ENCODE data around the gene TECR. TPM values are rescaled to one million over a fixed set of nuclear protein-coding genes. Genes with fewer than 3 reads are reported as not detected.

Gene TECR, protein sequence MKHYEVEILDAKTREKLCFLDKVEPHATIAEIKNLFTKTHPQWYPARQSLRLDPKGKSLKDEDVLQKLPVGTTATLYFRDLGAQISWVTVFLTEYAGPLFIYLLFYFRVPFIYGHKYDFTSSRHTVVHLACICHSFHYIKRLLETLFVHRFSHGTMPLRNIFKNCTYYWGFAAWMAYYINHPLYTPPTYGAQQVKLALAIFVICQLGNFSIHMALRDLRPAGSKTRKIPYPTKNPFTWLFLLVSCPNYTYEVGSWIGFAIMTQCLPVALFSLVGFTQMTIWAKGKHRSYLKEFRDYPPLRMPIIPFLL
- 90.3 and 103 TPM in 2 replicates for total RNA-seq

DNA sequence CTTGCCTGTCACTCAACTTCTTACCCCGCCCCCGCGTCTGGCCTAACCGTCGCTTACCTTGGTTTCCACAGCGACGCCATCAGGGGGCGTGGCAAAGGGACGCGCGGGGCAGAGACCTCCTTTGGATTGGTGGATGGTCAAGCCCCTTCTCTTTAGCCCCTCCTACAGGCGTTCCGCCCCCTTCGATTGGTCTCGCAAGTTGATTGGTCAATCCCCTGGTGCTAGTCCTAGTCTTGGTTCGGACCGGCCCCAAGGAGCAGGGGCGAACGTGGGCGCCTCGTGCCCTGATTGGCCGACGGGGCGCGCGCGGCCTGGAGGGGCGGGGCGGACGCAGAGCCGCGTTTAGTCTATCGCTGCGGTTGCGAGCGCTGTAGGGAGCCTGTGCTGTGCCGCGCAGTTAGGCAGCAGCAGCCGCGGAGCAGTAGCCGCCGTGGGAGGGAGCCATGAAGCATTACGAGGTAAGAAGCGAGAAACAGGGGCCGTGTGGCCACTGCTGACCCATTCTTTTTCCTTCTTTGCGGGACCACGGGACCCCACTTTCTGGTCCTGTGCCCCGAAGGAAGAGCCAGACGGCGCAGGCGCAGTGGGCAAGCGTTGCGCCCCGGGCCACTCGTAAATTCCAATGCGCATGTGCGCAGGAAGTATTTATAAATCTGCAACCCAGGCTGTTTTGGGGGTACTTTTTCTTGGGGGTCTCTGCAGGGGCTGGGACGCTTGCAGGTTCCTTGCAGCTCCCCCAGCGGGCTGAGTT lies at the start of gene TECR:
TECR (plus strand) TSS at position 341 of the 751 bp plus-strand sequence; CDS start at position 444, 103 bp downstream.

GRCh38 chr19:14496029-14496833 lies 33.2 kb upstream of the TECR start, which contains the start of gene GIPC1:
Gene GIPC1, minus strand, starts transcription at chr19:14496127. Its CDS starts 13,151 bp downstream, at chr19:14482976.

DNA sequence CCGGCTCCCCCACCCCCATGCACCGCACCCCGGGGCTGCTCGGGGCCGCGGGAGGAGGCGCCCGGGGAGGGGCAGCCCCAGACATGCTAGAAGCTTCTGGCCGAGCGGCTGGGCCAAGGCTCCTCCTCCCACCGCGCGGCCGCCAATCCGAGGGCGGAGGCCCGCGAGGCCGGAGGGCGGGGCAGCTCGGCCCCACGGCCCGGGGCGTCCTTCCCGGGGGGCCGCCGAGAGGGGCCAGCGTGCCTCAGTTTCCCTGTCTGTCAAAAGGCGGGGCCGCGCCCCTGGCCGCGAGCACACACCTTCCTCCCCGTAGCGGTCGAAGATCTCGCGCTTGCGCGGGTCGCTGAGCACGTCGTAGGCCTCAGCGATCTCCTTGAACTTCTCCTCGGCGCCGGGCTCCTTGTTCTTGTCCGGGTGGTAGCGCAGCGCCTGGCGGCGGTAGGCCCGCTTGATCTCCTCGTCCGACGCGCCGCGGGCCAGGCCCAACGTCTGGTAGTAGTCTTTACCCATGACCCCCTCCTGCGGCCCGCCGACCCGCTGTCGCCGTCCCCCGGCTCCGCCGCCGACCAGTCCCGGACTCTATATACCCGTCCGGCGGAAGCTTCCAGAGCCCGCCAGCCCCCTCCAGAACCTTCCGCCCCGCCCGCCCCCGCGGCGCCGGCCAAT lies 11.4 kb upstream of the TECR start, which contains the start of gene DNAJB1:
DNAJB1 (minus strand) TSS at position 558 of the 666 bp plus-strand sequence; CDS start at position 510, 48 bp downstream.

DNA sequence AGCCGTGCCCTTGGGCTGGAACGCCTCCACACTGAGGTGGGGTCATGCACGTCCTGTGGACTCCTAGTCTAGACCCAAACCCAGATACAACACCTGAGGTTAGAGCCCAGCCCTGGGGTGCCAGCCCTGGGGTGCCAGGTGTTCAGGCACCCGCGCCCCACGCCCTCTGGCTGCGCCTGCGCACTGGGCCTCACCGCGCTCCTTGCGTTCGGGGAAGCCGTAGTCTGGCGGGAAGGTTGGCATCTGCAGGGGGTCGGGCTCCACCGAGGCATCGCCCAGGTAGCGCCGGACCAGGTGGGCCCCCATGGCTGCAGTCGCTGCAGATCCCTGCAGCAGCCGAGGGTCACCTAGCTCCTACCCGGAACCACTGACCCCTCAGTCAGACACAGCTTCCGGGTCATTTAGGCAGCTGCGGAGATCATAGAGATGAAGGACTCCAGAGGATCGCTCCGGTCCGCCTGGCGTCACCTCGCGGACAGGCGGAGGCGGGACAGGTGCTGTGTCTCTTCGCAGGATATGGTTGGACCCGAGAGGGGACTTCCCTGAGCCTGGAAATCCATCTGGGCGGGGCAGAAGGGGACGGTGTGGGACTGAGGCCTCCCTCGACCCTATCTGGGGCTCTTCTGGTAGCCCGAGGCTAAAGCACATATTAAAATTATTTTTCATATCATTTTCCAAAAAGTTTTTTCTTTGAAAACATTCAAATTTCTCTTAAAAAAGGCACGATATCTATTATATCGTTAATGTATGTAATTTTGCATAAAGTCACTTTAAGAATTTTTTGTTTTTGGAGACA lies 42.5 kb downstream of the TECR start, which contains the start of gene NDUFB7:
NDUFB7 (minus strand) TSS at position 372 of the 796 bp plus-strand sequence; CDS start at position 306, 66 bp downstream.

GRCh38 chr19:14582894-14583340 lies 53.5 kb downstream of the TECR start, which contains the start of gene CLEC17A:
Gene CLEC17A, plus strand, starts transcription at chr19:14583084. Its CDS starts 77 bp downstream, at chr19:14583161.

Other genes with a start within 250 kb of the TECR start
- 50.3 and 61.9 TPM in 2 replicates for gene ADGRE5, start 148.2 kb upstream of the TECR start, total RNA-seq
- gene DDX39A, start 110.3 kb upstream of the TECR start, total RNA-seq = 60.6 and 168 TPM in 2 replicates
- gene PKN1, start 96.3 kb upstream of the TECR start, total RNA-seq = 136 and 180 TPM in 2 replicates
- 0.65 and 9.1 TPM in 2 replicates for gene PTGER1, start 54.2 kb upstream of the TECR start, total RNA-seq
- gene GIPC1, start 33.5 kb upstream of the TECR start, total RNA-seq = 159 and 264 TPM in 2 replicates
- gene DNAJB1, start 11.2 kb upstream of the TECR start, total RNA-seq = 61.5 and 64.9 TPM in 2 replicates
- gene NDUFB7, start 42.5 kb downstream of the TECR start, total RNA-seq = 624 and 671 TPM in 2 replicates
- gene CLEC17A, start 53.5 kb downstream of the TECR start, total RNA-seq = not detected in 2 replicates
- not detected in 2 replicates for gene ADGRE3, start 145.2 kb downstream of the TECR start, total RNA-seq
- 5.7 and 8.2 TPM in 2 replicates for gene ZNF333, start 160.5 kb downstream of the TECR start, total RNA-seq
- 0.51 TPM in 1 of 2 replicates, not detected in the other for gene ADGRE2, start 249.0 kb downstream of the TECR start, total RNA-seq

Data from mesangial cell (primary cell).